A549 (cell line): ENCODE results near the gene MED10. TPM values are rescaled to one million over a fixed set of nuclear protein-coding genes. Genes with fewer than 3 reads are reported as not detected.

Experiments
- ATAC-seq, 2 experiments: fragments of 200-7000 bp in 1 of 2; fragments of >200 bp in 1 of 2; cut with Nextera tagmentation in 1 of 2; cut with Tn5 transposase in 1 of 2; 3 replicates each; pipeline versions ENCODE4 v1.8.0 to v1.9.1; 2018 to 2020; ENCODE audit warnings: mild to moderate bottlenecking in 1 of 2, moderate library complexity in 1 of 2
- CTCF ChIA-PET: fragments of 300-600 bp; sonication (Branson Sonifier 250); formaldehyde crosslinking; extraction: SDS; loops from one replicate; lab custom pipeline; 2021; ENCODE audit warnings: antibody characterized with exemption, inconsistent platforms; lab: Yijun Ruan, JAX
- POLR2A ChIA-PET: fragments of 350-600 bp; formaldehyde crosslinking; extraction: SDS; loops from one replicate; lab custom pipeline; 2021; ENCODE audit warnings: antibody characterized with exemption, inconsistent platforms; lab: Yijun Ruan, JAX
- DNase-seq, 2 experiments: peaks; one replicate each; pipeline versions ENCODE4 v3.0.0 to v3.0.0-alpha.2; 2011 to 2016; ENCODE audit warnings: low read depth in 1 of 2, low spot score in 1 of 2
- FAIRE-seq: peaks from 2 replicates; lab custom pipeline; 2011; peaks lifted over from hg19 to GRCh38; lab: Jason Lieb, UNC
- H3K27ac ChIP-seq, 2 experiments: fragments of >200 bp; sonication (Bioruptor Twin); formaldehyde crosslinking; 3 replicates each; pipeline ENCODE4 v1.5.1; 2016 to 2017
- H3K4me1 ChIP-seq: fragments of >200 bp; sonication (Bioruptor Twin); formaldehyde crosslinking; 3 replicates; pipeline ENCODE4 v1.6.1; 2016
- H3K4me2 ChIP-seq: fragments of >200 bp; sonication (Bioruptor Twin); formaldehyde crosslinking; 3 replicates; pipeline ENCODE4 v1.6.1; 2016
- H3K4me3 ChIP-seq: fragments of >200 bp; sonication (Bioruptor Twin); formaldehyde crosslinking; 3 replicates; pipeline ENCODE4 v1.5.1; 2016
- H3K9me3 ChIP-seq: fragments of >200 bp; sonication (Bioruptor Twin); formaldehyde crosslinking; 3 replicates; pipeline ENCODE4 v1.6.1; 2016
- CHD2 ChIP-seq: fragments of 150-350 bp; IDR thresholded peaks from 2 replicates; pipeline ENCODE4 v1.6.1; 2014; ENCODE audit warnings: low read length; ENCODE audit not compliant: partially characterized antibody
- CTCF ChIP-seq: fragments of >200 bp; sonication (Bioruptor Twin); formaldehyde crosslinking; IDR thresholded peaks from 3 replicates; pipeline ENCODE4 v1.5.1; 2016
- EHF ChIP-seq: fragments of 250-450 bp; sonication (Bioruptor Pico); IDR thresholded peaks from 2 replicates; pipeline ENCODE4 v1.5.0; 2020; ENCODE audit warnings: mild to moderate bottlenecking
- EHMT2 ChIP-seq: fragments of 200-600 bp; sonication (generic); IDR thresholded peaks from 2 replicates; pipeline ENCODE4 v1.6.1; 2016; ENCODE audit warnings: antibody characterized with exemption, low read depth, mild to moderate bottlenecking, moderate library complexity
- ELK1 ChIP-seq: fragments of 150-350 bp; IDR thresholded peaks from 2 replicates; pipeline ENCODE4 v1.6.1; 2014; ENCODE audit warnings: low read depth, mild to moderate bottlenecking, low read length
- GATA3 ChIP-seq: IDR thresholded peaks from 2 replicates; pipeline ENCODE4 v1.6.1; 2012; ENCODE audit warnings: borderline replicate concordance
- HDAC2 ChIP-seq: fragments of 200-600 bp; sonication (generic); IDR thresholded peaks from 2 replicates; pipeline ENCODE4 v1.6.1; 2016
- HOXB13 ChIP-seq: fragments of 250-450 bp; sonication (Bioruptor Pico); IDR thresholded peaks from 2 replicates; pipeline ENCODE4 v1.5.0; 2020; ENCODE audit warnings: low read depth, mild to moderate bottlenecking, moderate library complexity
- KDM1A ChIP-seq: fragments of 200-600 bp; sonication (generic); IDR thresholded peaks from 2 replicates; pipeline ENCODE4 v1.6.1; 2016; ENCODE audit warnings: low read depth, mild to moderate bottlenecking
- MAFK ChIP-seq: fragments of 450-650 bp; IDR thresholded peaks from 2 replicates; pipeline ENCODE4 v1.6.1; 2014; ENCODE audit not compliant: partially characterized antibody
- MYC ChIP-seq: IDR thresholded peaks from 2 replicates; pipeline ENCODE4 v1.6.1; 2012; ENCODE audit warnings: mild to moderate bottlenecking, inconsistent platforms, low read length, improper control_type of control experiment, borderline replicate concordance
- NPAS2 ChIP-seq: fragments of 250-450 bp; sonication (Bioruptor Pico); IDR thresholded peaks from 2 replicates; pipeline ENCODE4 v1.8.0; 2022; ENCODE audit warnings: mild to moderate bottlenecking, moderate library complexity, borderline replicate concordance
- POLR2A ChIP-seq: IDR thresholded peaks from 2 replicates; pipeline ENCODE4 v1.6.1; 2012; ENCODE audit warnings: mild to moderate bottlenecking, low read length
- POLR2AphosphoS2 ChIP-seq: conservative IDR thresholded peaks from 2 replicates; pipeline ENCODE4 v1.6.1; 2012; ENCODE audit warnings: low read length, improper control_type of control experiment, inconsistent platforms
- RAD21 ChIP-seq, 2 experiments: fragments of >200 bp in 1 of 2; sonication (Bioruptor Twin) in 1 of 2; formaldehyde crosslinking in 1 of 2; IDR thresholded peaks in 1 of 2; conservative IDR thresholded peaks in 1 of 2; 2 replicates in 1 of 2; 3 replicates in 1 of 2; pipeline ENCODE4 v1.6.1; 2012 to 2018; ENCODE audit warnings: inconsistent platforms in 1 of 2
- RARB ChIP-seq: fragments of 250-450 bp; sonication (Bioruptor Pico); IDR thresholded peaks from 2 replicates; pipeline ENCODE4 v1.8.0; 2021; ENCODE audit warnings: mild to moderate bottlenecking, moderate library complexity
- REST ChIP-seq: fragments of 200-600 bp; sonication (generic); IDR thresholded peaks from 2 replicates; pipeline ENCODE4 v1.6.1; 2016; ENCODE audit warnings: antibody characterized with exemption, mild to moderate bottlenecking, moderate library complexity
- SREBF2 ChIP-seq: fragments of 450-650 bp; IDR thresholded peaks from 2 replicates; pipeline ENCODE4 v1.6.1; 2014; ENCODE audit warnings: mild to moderate bottlenecking, moderate library complexity
- ZC3H11A ChIP-seq: fragments of 450-650 bp; IDR thresholded peaks from 2 replicates; pipeline ENCODE4 v1.6.1; 2014; ENCODE audit warnings: antibody characterized with exemption, mild to moderate bottlenecking
- ZNF302 ChIP-seq: fragments of 250-450 bp; sonication (Bioruptor Pico); IDR thresholded peaks from 2 replicates; pipeline ENCODE4 v1.9.0; 2021; ENCODE audit warnings: inconsistent platforms, mild to moderate bottlenecking, moderate library complexity
- WGBS: methylation state at CpG from one replicate; pipeline ENCODE4 v1.1.6; 2017; ENCODE audit errors: missing lambda C conversion rate; 5-methylcytosine and 5-hydroxymethylcytosine counted together
- polyA plus RNA-seq, 4 experiments: library from polyadenylated mRNA; depleted of rRNA in 3 of 4; stranded (reverse); fragments of >200 nt; fragmentation: RNase III in 1 of 4; extraction: RNeasy Plus Mini Kit Qiagen cat#74134 plus additional on column Dnase treatment in 1 of 4; gene quantifications; 2 replicates in 3 of 4; 3 replicates in 1 of 4; pipeline ENCODE4 v1.2.3, GENCODE V29; 2011 to 2017

Gene MED10
- polyA plus RNA-seq, 2 of the 4 experiments (the other 2 are of a cell fraction): 56.7 to 59.4 TPM

- 0% methylated on average over 2 of the region's 2 CpGs for WGBS
These were observed 14.2 kb upstream of the MED10 start for GRCh38 chr5:6392561-6392960.

DNA sequence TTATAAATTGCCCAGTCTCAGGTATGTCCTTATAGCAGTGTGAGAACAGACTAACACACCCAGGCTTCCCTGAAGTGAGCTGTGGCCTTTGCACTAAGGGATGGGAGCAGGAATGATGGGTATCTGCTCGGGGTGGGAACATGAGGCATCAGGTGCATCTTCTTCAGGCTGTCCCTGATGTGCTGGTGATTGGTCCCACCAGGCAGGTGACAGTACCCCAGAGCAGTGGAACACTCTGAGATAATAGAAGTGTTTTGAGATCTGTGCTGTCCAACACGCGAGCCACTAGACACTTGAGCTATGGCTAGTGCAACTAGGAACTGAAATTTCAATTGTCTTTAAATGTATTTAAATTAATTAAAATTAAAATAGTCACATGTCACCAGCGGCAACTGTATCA is 12.8 kb upstream of the MED10 start:
- ATAC-seq (no peak), DNase-seq (no peak), FAIRE-seq (no peak)
- ChIA-PET CTCF (no interaction called here), POLR2A (no interaction called here)
- Histone ChIP-seq H3K4me1 (no peaks in the 10 kb centered on the region), H3K4me3 (no peak overlapping the region), H3K9me3 (peaks cover 3% of the 10 kb centered on the region; the same call in 1 of the 3 replicates), H3K27ac (no peak overlapping the region), H3K4me2 (no peak overlapping the region)
- 34% methylated on average over 4 of the region's 4 CpGs for WGBS
- no peak for TF ChIP-seq SREBF2
- TF ChIP-seq REST: no peak
- no peak for TF ChIP-seq GATA3
- no peak for TF ChIP-seq MYC
- TF ChIP-seq NPAS2 (CRISPR knock-in tag): no peak
- TF ChIP-seq ELK1: no peak
- TF ChIP-seq MAFK: no peak
- TF ChIP-seq KDM1A: no peak
- TF ChIP-seq HDAC2: no peak

More at GRCh38 chr5:6392561-6392960, 14.2 kb upstream of the MED10 start:
- Histone ChIP-seq H3K9me3 (peaks cover 4% of the 10 kb centered on the region; the same call in 2 of the 3 replicates), H3K4me2 (no peak overlapping the region), H3K27ac (no peak overlapping the region), H3K4me1 (no peaks in the 10 kb centered on the region), H3K4me3 (no peak overlapping the region)
- no peak for FAIRE-seq
- CTCF ChIA-PET: no interaction called here
- POLR2A ChIA-PET: no interaction called here
- DNase-seq: no peak
- ATAC-seq: no peak
- no peak for TF ChIP-seq REST
- TF ChIP-seq SREBF2: no peak
- TF ChIP-seq EHMT2: no peak
- no peak for TF ChIP-seq EHF (CRISPR knock-in tag)
- TF ChIP-seq CTCF: no peak
- no peak for TF ChIP-seq ELK1
- TF ChIP-seq RAD21 (conservative IDR thresholded peaks at IDR 0.05 in 1 of 2, IDR thresholded peaks at IDR 0.05 in 1 of 2): no peak
- no peak for TF ChIP-seq RARB (CRISPR knock-in tag)
- TF ChIP-seq KDM1A: no peak
- no peak for TF ChIP-seq MYC
- TF ChIP-seq POLR2A: no peak
- TF ChIP-seq CHD2: no peak
- no peak for TF ChIP-seq ZNF302 (CRISPR knock-in tag)
- TF ChIP-seq HOXB13 (CRISPR knock-in tag): no peak
- TF ChIP-seq POLR2AphosphoS2: no peak
- TF ChIP-seq ZC3H11A: no peak
